ENCODE results near the gene GXYLT1.
"Not testable (repeated sequence)": the region's sequence is repeated elsewhere in the genome, so short reads cannot be mapped to it uniquely, and the experiment has no call there.

GXYLT1 gene, protein sequence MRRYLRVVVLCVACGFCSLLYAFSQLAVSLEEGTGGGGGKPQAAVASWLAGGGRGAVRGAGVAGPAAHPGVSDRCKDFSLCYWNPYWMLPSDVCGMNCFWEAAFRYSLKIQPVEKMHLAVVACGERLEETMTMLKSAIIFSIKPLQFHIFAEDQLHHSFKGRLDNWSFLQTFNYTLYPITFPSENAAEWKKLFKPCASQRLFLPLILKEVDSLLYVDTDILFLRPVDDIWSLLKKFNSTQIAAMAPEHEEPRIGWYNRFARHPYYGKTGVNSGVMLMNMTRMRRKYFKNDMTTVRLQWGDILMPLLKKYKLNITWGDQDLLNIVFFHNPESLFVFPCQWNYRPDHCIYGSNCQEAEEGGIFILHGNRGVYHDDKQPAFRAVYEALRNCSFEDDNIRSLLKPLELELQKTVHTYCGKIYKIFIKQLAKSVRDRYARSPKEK

DNA sequence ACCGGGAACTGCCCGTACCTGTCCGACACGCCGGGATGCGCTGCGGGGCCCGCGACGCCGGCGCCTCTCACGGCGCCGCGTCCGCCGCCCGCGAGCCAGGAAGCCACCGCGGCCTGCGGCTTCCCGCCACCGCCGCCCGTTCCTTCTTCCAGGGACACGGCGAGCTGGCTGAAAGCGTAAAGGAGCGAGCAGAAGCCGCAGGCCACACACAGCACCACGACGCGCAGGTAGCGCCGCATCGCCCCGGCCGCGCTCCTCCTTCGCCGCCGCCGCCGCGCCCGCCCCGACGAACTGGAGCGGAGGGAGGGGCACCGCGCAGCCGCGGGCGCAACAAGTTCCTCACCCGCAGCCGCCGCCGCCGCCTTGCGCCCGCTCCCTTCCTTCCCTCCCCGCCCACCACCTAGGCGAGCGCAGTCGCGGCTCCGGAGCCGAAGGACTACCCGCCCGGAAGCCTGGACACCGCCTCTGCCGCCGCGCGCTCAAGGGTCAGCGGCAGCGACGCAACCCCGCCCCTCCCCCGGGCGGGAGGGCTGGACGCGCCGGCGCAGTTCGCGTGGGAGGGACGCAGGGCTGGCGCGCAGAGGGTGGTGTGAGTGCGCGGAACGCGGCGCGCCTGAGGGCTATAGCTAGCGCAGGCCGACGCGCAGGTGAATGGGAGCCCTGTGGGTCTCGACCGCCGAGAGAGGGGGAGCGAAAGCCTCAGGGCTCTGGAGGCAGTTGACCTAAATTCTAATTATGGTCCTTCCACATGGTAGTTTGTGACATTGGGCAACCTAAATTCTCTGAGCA lies at the start of gene GXYLT1:
GXYLT1 (minus strand) TSS at position 467 of the 789 bp plus-strand sequence; CDS start at position 239, 228 bp downstream.
- DNase-seq: peak; percentile 68

DNA sequence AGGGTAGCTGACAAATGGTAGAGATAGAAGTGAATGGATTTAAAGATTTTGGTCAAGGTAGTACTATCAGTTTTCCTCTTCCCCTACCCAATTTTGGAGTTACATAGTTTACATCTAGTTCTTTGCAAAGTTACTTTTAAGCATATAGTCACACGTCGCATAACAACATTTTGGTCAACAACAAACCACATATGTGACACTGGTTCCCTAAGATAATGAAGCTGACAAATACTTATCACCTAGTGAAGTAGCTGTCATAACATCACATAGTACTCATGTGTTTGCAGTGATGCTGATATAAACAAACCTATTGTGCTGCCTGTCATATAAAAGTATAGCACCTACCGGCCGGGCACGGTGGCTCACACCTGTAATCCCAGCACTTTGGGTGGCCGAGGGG lies 48.0 kb upstream of the GXYLT1 start:
- no peak for DNase-seq

DNA sequence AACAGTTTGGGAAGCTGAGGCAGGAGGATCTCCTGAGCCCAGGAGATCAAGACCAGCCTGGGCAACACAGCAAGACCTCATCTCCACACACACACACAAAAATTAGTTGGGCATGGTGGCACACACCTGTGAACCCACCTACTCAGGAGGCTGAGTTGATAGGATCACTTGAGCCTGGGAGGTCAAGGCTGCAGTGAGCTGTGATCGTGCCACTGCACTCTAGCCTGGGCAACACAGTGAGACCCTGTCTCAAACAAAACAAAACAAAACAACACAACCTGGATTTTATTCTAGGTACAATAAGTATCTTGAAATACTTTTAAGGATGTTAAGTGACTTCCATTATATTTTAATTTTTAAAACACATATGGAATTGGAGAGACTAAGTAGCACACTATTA lies 47.6 kb upstream of the GXYLT1 start:
- no peak for DNase-seq

DNA sequence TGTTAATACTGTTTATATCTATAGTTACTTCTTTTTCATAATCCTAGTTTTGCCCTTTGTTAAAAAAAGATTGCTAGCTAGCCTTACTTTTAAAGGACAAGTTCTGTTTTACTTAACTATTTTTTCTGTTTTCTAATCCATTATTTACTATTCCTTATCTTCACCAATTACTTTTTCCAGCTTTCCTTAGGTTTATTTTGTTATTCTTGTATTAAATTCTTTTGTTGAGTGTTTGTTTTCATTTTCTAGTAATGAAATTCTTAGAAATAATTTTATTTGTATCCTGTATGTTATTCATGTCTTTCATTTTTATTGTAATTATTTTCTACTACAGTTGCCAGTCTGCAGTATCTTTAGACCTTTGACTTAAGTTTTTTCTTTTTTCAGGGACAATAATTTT lies 45.7 kb upstream of the GXYLT1 start:
- no peak for DNase-seq

DNA sequence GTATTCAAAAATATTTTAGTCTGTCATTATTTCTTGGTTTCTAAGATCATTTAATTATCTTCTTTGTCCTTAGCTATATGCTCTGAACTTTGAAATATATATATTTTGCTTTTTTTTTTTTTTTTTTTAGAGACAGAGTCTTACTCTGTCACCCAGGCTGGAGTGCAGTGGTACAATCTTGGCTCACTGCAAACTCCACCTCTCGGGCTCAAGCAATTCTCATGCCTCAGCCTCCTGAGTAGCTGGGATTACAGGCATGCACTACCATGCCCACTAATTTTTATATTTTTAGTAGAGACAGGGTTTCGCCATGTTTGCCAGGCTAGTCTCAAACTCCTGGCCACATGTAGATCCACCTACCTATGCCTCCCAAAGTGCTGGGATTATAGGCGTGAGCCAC lies 43.6 kb upstream of the GXYLT1 start:
- not testable (repeated sequence) for DNase-seq

DNA sequence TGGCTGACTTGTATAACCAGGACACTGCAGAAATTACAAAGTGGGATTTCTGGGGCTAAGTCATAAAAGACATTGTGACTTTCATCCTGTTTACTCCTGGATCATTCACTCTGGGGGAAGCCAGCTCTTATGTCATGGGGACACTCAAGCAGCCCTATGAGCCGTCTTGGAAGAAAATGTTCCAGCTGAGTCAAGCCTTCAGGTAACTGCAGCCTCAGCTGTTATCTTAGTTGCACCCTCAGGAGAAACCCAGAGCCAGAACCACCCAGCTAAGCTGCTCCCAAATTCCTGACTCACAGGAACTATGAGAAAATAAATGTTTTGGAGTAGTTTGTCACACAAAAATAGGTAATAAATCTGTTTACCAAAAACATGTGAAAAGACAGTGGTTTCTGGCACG lies 43.1 kb upstream of the GXYLT1 start:
- DNase-seq: no peak

DNA sequence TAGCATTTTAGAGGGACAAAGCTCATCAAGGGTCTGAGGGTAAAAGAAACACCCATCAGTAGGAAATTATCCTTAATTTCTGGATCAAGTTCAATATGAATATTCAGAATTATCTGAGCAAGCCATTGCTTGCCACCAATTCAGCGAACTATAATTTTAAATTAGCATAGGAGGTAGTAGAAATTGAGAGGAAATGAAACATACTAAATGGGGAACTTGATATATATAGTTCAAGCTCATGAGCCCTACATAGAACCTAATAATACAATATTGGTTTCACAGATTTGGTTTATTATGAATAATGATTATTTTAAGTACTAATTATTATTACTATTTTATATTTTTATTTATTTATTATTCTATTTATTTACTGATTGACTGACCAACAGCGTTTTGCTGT lies 42.1 kb upstream of the GXYLT1 start:
- DNase-seq: no peak

DNA sequence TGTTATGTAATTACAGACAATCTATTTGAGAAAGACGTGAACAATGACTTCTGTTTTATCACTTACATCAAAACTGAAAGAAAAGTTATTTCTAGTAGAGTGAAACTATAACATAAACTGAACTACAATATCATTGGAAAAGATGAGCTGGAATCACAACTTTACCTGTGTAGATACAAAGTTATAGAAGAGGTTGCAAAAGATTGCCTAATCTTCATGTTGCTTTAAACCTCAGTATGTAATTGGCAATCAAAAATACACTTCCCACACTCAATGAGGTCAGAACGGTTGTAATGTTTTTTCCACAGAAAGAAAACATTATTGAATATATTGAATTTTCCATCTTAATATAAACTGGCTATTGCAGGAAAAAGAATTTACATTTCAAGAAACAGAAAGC lies 37.7 kb upstream of the GXYLT1 start:
- DNase-seq: no peak

DNA sequence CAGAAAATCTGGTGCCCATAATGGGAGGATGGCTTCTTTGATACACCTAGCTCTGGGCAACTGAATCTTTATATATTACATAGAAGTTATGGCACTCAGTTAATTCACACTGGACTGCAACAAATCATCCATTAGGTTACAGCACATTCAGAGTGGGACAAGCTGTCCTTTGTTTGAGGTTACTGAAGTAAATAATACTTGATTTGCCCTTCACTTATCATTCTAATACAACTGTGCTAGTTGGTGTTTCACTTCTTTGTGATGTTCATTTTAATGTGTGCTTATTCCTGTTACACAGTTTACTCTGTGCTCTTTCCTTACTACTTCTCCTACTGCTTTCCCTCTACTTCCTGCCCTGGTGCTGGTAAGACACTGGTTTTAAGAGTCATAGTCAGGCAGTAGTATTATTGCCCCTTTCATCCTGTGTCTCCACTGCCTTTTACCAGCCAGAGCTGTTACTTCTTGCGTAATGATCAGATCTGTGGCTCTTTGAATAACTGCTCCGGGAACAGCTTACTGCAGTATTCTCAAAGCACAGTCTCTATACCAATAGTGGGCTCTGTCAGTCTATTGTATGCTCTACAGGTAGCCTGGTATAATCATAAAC lies 36.4 kb upstream of the GXYLT1 start:
- no peak for DNase-seq

DNA sequence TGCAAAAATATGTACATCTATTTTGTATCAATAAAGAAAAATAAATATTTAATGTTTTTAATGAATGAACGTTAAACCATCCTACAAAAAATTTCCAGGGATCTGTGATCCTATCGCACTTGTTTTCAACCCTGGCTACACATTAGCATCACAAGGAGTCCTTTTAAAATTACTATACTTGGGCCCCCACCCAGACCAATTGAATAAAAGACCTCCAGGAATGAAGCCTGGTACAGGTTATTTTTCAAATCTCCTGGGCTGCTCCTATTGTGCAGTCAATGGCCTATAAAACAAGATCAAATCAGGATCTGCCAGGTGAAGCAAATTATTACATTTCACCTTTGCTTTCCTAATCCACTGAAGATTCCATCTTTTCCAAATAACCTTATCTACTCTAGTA lies 33.4 kb upstream of the GXYLT1 start:
- no peak for DNase-seq

DNA sequence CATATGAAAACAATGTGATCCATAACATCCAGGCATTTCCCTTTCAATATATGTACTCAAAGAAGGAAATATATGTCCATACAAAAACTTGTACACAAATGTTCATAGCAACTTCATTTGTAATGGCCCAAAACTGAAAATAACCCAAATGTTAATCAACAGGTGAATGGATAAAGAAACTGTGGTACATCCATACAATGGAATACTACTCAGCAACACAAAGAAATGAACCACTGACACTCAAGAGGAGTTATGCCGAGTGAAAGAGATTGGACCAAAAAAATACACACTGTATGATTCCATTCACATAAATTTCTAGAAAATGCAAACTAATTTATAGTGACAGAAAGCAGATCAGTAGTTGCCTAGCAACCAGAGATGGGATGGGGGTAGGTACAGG lies 30.3 kb upstream of the GXYLT1 start:
- no peak for DNase-seq

DNA sequence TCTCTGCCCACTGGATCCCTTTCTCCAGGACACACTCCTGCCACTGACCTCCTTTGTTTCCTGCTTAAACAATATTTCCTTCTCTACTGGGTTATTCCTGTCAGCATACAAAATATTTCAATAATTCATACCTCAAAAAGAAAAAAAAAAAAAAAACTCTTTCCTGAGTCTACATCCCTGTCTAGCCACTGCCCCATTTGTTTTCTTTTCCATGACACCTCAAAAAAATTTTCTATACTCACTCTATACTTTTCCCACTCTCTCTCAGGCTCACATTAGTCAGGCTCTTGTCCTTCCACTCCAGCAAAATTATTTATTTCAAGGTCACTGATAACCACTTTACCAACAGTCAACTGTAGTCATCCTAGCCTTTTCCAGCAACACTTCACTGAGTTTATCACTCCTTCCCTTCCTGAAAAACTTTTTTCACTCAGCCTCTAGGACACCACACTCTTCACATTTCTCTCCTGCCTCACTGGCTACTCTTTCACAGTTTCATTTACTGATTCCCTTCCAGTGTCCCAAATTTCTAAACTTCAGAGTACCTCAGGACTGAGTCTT lies 29.4 kb upstream of the GXYLT1 start:
- no peak for DNase-seq

DNA sequence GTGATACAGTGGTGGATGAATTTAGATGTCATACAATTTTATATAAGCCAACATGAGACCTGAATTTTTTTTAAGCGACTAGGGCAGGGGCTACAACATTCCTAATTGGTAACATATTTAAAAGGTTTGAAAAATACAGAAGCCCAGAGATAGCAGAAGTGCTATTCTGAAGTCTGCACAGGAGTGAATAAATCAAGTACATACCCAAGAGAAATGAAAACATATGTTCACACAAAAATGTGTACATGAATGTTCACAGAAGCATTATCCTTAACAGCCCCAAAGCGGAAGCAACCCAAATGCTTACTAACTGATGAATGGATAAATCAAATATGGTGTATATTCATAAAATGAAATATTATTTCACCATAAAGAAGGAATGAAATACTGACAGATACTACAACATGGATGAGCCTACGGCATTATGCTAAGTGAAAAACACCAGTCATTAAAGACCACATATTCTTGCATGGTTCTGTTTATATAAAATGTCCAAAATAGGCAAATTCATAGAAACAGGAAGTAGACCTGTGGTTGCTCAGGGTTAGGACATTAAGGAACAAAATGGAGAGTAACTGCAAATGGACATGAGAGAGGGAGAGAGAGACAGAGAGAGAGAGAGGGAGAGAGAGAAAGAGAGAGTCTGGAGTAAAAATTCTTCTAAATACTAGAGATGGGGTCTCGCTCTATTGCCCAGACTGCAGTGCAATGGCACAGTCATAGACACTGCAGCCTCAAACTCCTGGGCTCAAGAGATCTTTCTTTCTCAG lies 28.0 kb upstream of the GXYLT1 start:
- no peak for DNase-seq

DNA sequence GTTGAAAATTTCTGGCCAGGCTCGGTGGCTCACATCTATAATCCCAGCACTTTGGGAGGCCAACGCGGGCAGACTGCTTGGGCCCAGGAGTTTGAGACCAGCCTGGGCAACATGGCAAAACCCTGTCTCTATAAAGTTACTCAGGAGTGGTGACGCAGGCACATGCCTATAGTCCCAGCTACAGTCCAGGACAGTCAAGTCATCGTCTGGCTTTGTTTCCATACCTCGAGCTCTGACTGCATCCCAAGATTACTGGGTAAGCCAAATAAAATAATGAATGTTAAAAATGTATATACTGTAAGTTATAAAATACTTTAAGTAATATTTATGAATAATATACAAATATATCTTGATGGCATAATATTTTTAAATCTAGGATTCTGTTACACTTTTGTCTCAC lies 23.0 kb upstream of the GXYLT1 start:
- no peak for DNase-seq

DNA sequence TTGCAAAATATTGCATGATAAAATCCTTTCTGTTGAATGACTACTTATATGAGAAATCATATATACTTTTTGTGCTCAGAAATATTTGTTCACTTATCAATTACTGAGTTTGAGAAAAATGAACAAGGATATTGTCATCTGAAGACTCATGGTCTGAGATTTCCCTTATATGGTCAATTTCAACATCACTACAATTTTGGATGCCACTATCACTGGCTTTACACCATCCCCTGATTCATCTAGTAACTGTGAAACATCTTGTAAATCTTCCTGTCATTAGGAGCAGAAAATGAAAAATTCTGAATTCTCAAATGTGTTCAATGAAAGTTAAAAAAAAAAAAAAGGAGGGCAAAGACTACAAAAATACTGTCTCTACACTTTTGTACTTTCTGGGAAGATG lies 21.8 kb upstream of the GXYLT1 start:
- no peak for DNase-seq

DNA sequence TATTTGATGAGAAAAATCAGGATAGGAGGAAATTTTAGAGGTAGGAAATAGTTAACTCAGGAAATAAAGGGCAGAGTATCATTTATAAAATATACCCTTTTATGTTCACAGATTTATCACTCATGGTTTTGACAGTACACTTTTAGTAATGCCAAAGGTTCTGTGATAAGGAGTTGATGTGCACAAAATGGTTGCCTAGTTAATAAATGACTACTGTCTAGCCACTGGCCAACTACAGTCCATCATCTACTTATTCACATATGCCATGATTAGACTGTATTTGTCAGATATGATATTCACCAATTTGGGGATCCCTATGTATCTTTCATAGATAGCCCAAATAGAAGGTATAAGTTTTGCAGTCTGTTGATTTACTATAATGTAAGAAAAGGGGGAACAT lies 19.2 kb upstream of the GXYLT1 start:
- no peak for DNase-seq

DNA sequence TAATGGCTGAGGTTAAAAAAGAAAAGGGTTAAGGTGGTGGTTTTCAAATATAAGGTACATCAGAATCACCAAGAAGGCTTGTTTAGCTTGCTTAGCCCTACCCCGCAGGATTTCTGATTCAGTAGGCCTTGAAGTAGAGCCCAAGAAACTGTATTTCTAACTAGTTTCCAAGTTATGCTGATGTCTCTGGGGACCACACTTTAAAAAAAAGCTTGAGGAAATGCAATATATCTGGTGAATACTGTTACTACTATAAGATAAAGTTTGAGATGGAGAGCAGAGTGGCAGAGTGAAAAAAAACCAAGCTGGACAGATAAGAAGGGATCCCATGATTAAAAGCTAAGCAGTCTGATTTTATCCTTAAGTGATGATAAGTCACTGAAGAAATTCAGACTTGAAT lies 18.3 kb upstream of the GXYLT1 start:
- DNase-seq: no peak

DNA sequence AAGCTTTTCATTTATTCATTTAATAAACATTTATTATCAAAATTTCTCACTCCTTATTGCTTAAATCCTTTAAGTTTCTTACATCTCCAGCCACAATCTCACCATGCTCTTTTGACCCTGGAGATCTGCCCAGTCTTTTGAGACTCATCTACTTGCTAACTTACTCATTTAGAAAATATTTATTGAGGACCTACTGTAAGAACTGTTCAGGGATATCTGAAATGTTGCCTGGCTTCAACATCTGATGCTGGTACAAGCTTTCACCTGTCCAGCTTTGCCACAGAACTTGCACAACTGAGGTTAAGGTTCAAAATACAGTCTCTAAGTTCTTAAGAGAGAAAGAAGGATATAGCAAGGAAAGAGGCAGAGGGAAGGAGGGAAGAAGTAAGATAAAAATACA lies 17.5 kb upstream of the GXYLT1 start:
- no peak for DNase-seq

DNA sequence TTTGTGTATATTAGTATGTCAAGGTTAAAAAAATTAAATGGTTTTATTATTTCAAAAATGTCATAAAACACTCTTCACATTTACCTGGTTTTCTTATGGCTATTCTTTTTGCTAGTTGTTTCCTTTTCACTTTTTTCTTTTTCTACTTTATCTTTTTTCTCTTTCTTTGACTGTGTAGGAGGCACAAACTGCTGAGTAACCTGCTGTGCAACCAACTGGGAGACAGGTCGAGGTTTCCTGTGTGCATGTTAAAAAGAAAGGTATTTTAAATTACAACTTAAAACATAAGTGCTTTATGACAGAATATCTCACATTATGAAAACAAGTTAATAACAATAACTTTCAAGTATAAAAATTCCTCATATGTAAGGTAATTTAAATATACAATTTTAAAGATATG lies 16.9 kb upstream of the GXYLT1 start:
- DNase-seq: no peak

DNA sequence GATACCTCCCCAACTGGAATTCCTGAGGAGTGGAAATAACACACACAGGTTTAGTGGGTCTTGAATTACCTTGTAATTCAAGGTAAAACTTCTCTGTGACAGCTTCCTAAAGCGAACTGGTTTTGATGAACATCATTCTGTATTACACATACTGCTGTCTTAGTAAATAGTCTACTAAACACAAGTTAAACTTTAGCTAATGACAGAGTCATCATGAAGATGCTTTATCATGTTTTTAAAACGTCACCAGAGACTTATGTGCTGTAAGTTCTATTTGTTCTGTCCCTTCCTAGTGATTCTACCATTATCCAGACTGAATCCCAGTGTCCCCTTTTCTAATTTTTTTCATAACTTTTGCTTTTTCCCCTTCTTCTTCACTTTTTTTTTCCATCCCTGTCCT lies 11.6 kb upstream of the GXYLT1 start:
- DNase-seq: no peak

DNA sequence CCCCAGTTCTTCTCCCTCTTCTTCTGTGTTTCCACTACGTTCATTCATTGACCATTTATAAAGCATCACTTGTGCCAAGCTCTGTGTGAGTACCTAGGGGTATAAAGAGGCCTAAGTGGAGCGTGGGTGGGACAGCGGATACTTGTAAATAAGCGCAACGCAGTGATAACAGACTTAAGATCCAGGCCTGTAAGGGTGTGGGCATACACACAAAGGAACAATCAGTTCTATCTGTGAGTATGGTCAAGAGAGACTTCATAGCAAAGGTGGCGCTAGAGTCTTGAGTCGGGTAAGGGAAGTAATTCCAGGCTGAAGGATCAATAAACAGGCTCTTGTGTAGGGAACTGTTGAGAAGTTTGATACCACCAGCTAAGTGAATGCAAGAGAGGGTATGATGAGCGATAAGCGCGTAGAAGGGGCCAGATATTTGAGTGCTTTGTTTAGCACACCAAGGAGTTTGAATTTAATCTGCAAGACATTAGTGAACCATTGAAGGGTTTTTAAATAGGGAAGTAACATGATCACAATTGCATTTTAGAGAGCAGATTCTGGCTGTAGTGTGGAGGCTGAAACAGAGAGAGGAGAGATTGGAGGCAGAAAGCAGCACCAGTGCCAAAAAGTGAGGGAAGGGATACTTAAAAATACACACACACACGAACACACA lies 1.0 kb upstream of the GXYLT1 start:
- no peak for DNase-seq

DNA sequence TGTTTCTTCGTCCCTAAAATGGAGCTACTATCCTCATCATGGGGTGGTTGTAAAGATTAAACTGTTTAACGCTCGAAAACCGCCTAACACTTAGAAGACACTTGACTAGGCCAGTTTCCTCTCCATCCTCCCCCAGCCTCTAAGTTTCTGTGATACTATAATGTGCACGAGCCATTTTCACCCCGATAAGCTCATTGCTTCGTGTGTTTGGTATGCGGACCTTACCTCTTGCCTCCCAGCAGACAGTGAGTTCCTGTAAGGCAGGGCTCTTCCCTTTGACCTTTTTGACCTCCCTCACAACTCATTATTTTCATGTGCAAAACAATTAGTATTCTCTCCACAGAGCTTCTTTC lies 499 bp upstream of the GXYLT1 start:
- DNase-seq: no peak

DNA sequence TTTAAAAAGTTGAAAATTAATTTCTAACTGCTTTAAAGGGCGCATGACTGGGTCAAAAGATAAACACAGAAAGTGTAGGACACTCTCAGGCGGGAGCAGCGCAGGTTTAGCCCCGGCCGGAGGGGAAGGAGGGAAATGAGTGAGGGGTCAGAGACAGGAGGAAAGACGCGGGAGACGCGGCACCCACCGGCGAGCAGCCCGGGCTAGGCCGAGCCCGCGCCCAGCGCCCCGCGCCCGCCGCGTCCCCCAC lies 591 bp downstream of the GXYLT1 start:
- DNase-seq: no peak
